ENCODE results near the gene PARP4. TPM values are rescaled to one million over a fixed set of nuclear protein-coding genes. Genes with fewer than 3 reads are reported as not detected.
"Not testable (repeated sequence)": the region's sequence is repeated elsewhere in the genome, so short reads cannot be mapped to it uniquely, and the experiment has no call there.

The PARP4 gene
- polyA plus RNA-seq, 2 of the 4 experiments (the other 2 are of a cell fraction) = 25.8 to 70.4 TPM

- no peak overlapping the region for H3K4me2 ChIP-seq
- no peaks in the 10 kb centered on the region for H3K4me1 ChIP-seq
- 39% methylated on average over 5 of the region's 5 CpGs for WGBS (ENCODE audit: missing lambda C conversion rate)
- no peak overlapping the region for H3K4me3 ChIP-seq
- ATAC-seq (no peak), DNase-seq (ENCODE audit: low read depth in 1 of 2, low spot score in 1 of 2) (no peak), FAIRE-seq (no peak)
- CTCF ChIA-PET = no interaction called here
- no peaks in the 10 kb centered on the region for H3K9me3 ChIP-seq
- POLR2A ChIA-PET = no interaction called here
- TF ChIP-seq CBX2 (IDR thresholded peaks at IDR 0.05; ENCODE audit: borderline replicate concordance, low read depth) (no peak), NFE2L2 (conservative IDR thresholded peaks at IDR 0.05; ENCODE audit: low read length) (no peak), SREBF2 (IDR thresholded peaks at IDR 0.05) (no peak), CHD4 (IDR thresholded peaks at IDR 0.05; ENCODE audit: borderline replicate concordance) (no peak), HOXA7 (CRISPR knock-in tag; IDR thresholded peaks at IDR 0.05) (no peak)
- H3K27ac ChIP-seq = no peak overlapping the region
These were observed 44.5 kb upstream of the PARP4 start for GRCh38 chr13:24557081-24557480.

GRCh38 chr13:24553892-24554291 is 41.3 kb upstream of the PARP4 start:
- not testable (repeated sequence) for DNase-seq (ENCODE audit: low read depth in 1 of 2, low spot score in 1 of 2)

GRCh38 chr13:24541476-24542352 is 29.1 kb upstream of the PARP4 start:
- H3K27ac ChIP-seq, POLR2A ChIA-PET, H3K9me3 ChIP-seq, H3K4me1 ChIP-seq, FAIRE-seq: not testable (repeated sequence)
- ATAC-seq (peak; percentile 41 to 62; a peak in 4 of 6 replicates), DNase-seq (ENCODE audit: low read depth in 1 of 2, low spot score in 1 of 2) (peak in 1 of 2 experiments; percentile 1)
- CTCF ChIA-PET = interaction anchor here (0.6 to 1.3 kb wide), 2 partner anchors 22 to 66 kb away, joined by 4 to 6 read pairs; no protein-coding TSS in a partner anchor
- H3K4me2 ChIP-seq = peak overlapping the region; percentile 78
- 0 out of 2 replicates have a peak, but pooled peaks have one; percentile 28 for TF ChIP-seq E2F6 (IDR thresholded peaks at IDR 0.05; ENCODE audit: borderline replicate concordance, low read depth)
- WGBS (ENCODE audit: missing lambda C conversion rate) = 34% methylated on average over 8 of the region's 73 CpGs
- H3K4me3 ChIP-seq = peak overlapping the region; percentile 40

More at GRCh38 chr13:24553892-24554291, 41.3 kb upstream of the PARP4 start:
- H3K27ac ChIP-seq, H3K4me1 ChIP-seq, H3K4me3 ChIP-seq, H3K9me3 ChIP-seq, FAIRE-seq, POLR2A ChIA-PET, H3K4me2 ChIP-seq, ATAC-seq: not testable (repeated sequence)
- CTCF ChIA-PET = interaction anchor here (1.2 kb wide), 1 partner anchor 234 kb away, joined by 4 read pairs; no protein-coding TSS in a partner anchor
- WGBS (ENCODE audit: missing lambda C conversion rate) = 11% methylated on average over 5 of the region's 5 CpGs

GRCh38 chr13:24541127-24541475 is 28.5 kb upstream of the PARP4 start:
- WGBS (ENCODE audit: missing lambda C conversion rate) = 59% methylated on average over 9 of the region's 11 CpGs
- FAIRE-seq = no peak
- ChIA-PET POLR2A (no interaction called here), CTCF (interaction anchor here (0.6 to 1.3 kb wide), 2 partner anchors 21 to 67 kb away, joined by 4 to 6 read pairs; no protein-coding TSS in a partner anchor)
- ATAC-seq = no peak; a peak in 3 of 6 replicates
- no peaks in the 10 kb centered on the region for H3K4me1 ChIP-seq
- peak overlapping the region; percentile 78 for H3K4me2 ChIP-seq
- H3K9me3 ChIP-seq = no peaks in the 10 kb centered on the region
- TF ChIP-seq TFCP2L1 (CRISPR knock-in tag; IDR thresholded peaks at IDR 0.05) (no peak), CTCF (IDR thresholded peaks at IDR 0.05) (peak; percentile 1; the same call in 1 of the 3 replicates), FOXS1 (CRISPR knock-in tag; IDR thresholded peaks at IDR 0.05) (no peak), ZNF302 (CRISPR knock-in tag; IDR thresholded peaks at IDR 0.05) (no peak)
- H3K27ac ChIP-seq = no peak overlapping the region
- DNase-seq (ENCODE audit: low read depth in 1 of 2, low spot score in 1 of 2) = no peak
- peak overlapping the region; percentile 40; the same call in 2 of the 3 replicates for H3K4me3 ChIP-seq

All from A549 (cell line).